HEK293 (cell line): ENCODE results near the gene ACTN4.

Experiments used
- CTCF ChIA-PET: fragments of 350-600 bp; formaldehyde crosslinking; extraction: SDS; loops from one replicate; lab custom pipeline; 2021; ENCODE audit warnings: antibody characterized with exemption; lab: Yijun Ruan, JAX
- POLR2A ChIA-PET: fragments of 300-600 bp; formaldehyde crosslinking; extraction: SDS; loops from one replicate; lab custom pipeline; 2020; ENCODE audit warnings: antibody characterized with exemption, inconsistent platforms; lab: Yijun Ruan, JAX
- H3K27ac ChIP-seq: fragments of 200-500 bp; sonication (Bioruptor generic); 2 replicates; pipeline ENCODE4 v1.5.1; 2014; ENCODE audit warnings: low read depth, low read length, control low read depth, inconsistent platforms; ENCODE audit errors: extremely low read depth
- H3K36me3 ChIP-seq, 2 experiments: fragments of 200-500 bp in 1 of 2; sonication (Bioruptor generic) in 1 of 2; 1 replicate in 1 of 2; 2 replicates in 1 of 2; pipeline ENCODE4 v1.5.1; 2014 to 2017; ENCODE audit warnings: inconsistent platforms in 2 of 2, low read length in 2 of 2; ENCODE audit not compliant: control insufficient read depth in 2 of 2, insufficient read depth in 1 of 2
- H3K4me1 ChIP-seq: fragments of 200-500 bp; sonication (Bioruptor generic); 2 replicates; pipeline ENCODE4 v1.5.1; 2014; ENCODE audit warnings: mild to moderate bottlenecking, low read length, inconsistent platforms; ENCODE audit not compliant: control insufficient read depth, insufficient read depth
- H3K4me3 ChIP-seq: 2 replicates; pipeline ENCODE4 v1.5.1; 2011; ENCODE audit warnings: low read depth, mild to moderate bottlenecking, control low read depth, low read length, moderate library complexity
- H3K9me3 ChIP-seq: fragments of 200-500 bp; sonication (Bioruptor generic); 2 replicates; pipeline ENCODE4 v1.5.1; 2014; ENCODE audit warnings: low read depth, low read length, inconsistent platforms; ENCODE audit not compliant: control insufficient read depth, insufficient read depth
- GLI2 ChIP-seq: fragments of 450-650 bp; formaldehyde crosslinking; IDR thresholded peaks from 2 replicates; pipeline ENCODE4; 2017; ENCODE audit warnings: missing biosample characterization, missing genetic modification characterization, low read depth, borderline replicate concordance
- GLIS1 ChIP-seq: fragments of 450-650 bp; formaldehyde crosslinking; IDR thresholded peaks from 2 replicates; pipeline ENCODE4 v1.5.1; 2016; ENCODE audit warnings: missing biosample characterization, missing genetic modification characterization
- HOXA7 ChIP-seq: sonication (generic); formaldehyde crosslinking; IDR thresholded peaks from 2 replicates; pipeline ENCODE4 v1.8.1; 2022; ENCODE audit warnings: missing genetic modification reagents, borderline replicate concordance
- IKZF3 ChIP-seq: fragments of 450-650 bp; IDR thresholded peaks from 2 replicates; pipeline ENCODE4 v1.5.0; 2018; ENCODE audit warnings: missing biosample characterization, mild to moderate bottlenecking, missing genetic modification characterization, moderate library complexity
- INSM2 ChIP-seq: fragments of 450-650 bp; formaldehyde crosslinking; IDR thresholded peaks from 2 replicates; pipeline ENCODE4 v1.5.1; 2016; ENCODE audit warnings: missing biosample characterization, missing genetic modification characterization
- PATZ1 ChIP-seq: fragments of 450-650 bp; formaldehyde crosslinking; IDR thresholded peaks from 2 replicates; pipeline ENCODE4 v1.5.1; 2016; ENCODE audit warnings: missing biosample characterization, missing genetic modification characterization
- PBX3 ChIP-seq: sonication (generic); formaldehyde crosslinking; IDR thresholded peaks from 2 replicates; pipeline ENCODE4 v1.8.1; 2022; ENCODE audit warnings: mild to moderate bottlenecking, moderate library complexity, missing genetic modification reagents
- SALL2 ChIP-seq: fragments of 450-650 bp; formaldehyde crosslinking; IDR thresholded peaks from 2 replicates; pipeline ENCODE4 v1.5.0; 2017; ENCODE audit warnings: missing biosample characterization, mild to moderate bottlenecking, missing genetic modification characterization, borderline replicate concordance
- SP2 ChIP-seq: fragments of 450-650 bp; formaldehyde crosslinking; IDR thresholded peaks from 2 replicates; pipeline ENCODE4 v1.5.1; 2016; ENCODE audit warnings: missing biosample characterization, missing genetic modification characterization
- YY2 ChIP-seq: fragments of 450-650 bp; formaldehyde crosslinking; IDR thresholded peaks from 2 replicates; pipeline ENCODE4 v1.5.1; 2016; ENCODE audit warnings: missing biosample characterization, missing genetic modification characterization
- ZBTB10 ChIP-seq: fragments of 450-650 bp; formaldehyde crosslinking; IDR thresholded peaks from 2 replicates; pipeline ENCODE4 v1.5.1; 2016; ENCODE audit warnings: missing biosample characterization, missing genetic modification characterization
- ZBTB48 ChIP-seq: fragments of 450-650 bp; formaldehyde crosslinking; IDR thresholded peaks from 2 replicates; pipeline ENCODE4 v1.5.1; 2016; ENCODE audit warnings: missing biosample characterization, missing genetic modification characterization
- ZNF169 ChIP-seq: fragments of 450-650 bp; formaldehyde crosslinking; IDR thresholded peaks from 2 replicates; pipeline ENCODE4 v1.5.1; 2016; ENCODE audit warnings: missing biosample characterization, missing genetic modification characterization
- ZNF26 ChIP-seq: fragments of 450-650 bp; formaldehyde crosslinking; IDR thresholded peaks from 2 replicates; pipeline ENCODE4 v1.5.1; 2016; ENCODE audit warnings: missing biosample characterization, missing genetic modification characterization
- ZNF398 ChIP-seq: fragments of 450-650 bp; formaldehyde crosslinking; IDR thresholded peaks from 2 replicates; pipeline ENCODE4 v1.5.1; 2017; ENCODE audit warnings: missing biosample characterization, missing genetic modification characterization
- ZNF560 ChIP-seq: fragments of 450-650 bp; formaldehyde crosslinking; IDR thresholded peaks from 2 replicates; pipeline ENCODE4 v1.5.1; 2017; ENCODE audit warnings: missing biosample characterization, missing genetic modification characterization, borderline replicate concordance
- ZNF692 ChIP-seq: fragments of 450-650 bp; formaldehyde crosslinking; IDR thresholded peaks from 2 replicates; pipeline ENCODE4 v1.5.1; 2016; ENCODE audit warnings: missing biosample characterization, missing genetic modification characterization
- ZNF791 ChIP-seq: fragments of 450-650 bp; formaldehyde crosslinking; IDR thresholded peaks from 2 replicates; pipeline ENCODE4 v1.5.1; 2016; ENCODE audit warnings: missing biosample characterization, missing genetic modification characterization
- ZNF792 ChIP-seq: fragments of 450-650 bp; formaldehyde crosslinking; IDR thresholded peaks from 2 replicates; pipeline ENCODE4 v1.5.1; 2016; ENCODE audit warnings: missing biosample characterization, missing genetic modification characterization
- ZNF843 ChIP-seq: fragments of 450-650 bp; formaldehyde crosslinking; IDR thresholded peaks from 2 replicates; pipeline ENCODE4 v1.5.1; 2016; ENCODE audit warnings: missing biosample characterization, missing genetic modification characterization

Gene ACTN4

GRCh38 chr19:38617764-38618589 lies 29.5 kb upstream of the ACTN4 start, which contains the start of gene MAP4K1 (continued):
- TF ChIP-seq ZNF560 (no peak), SP2 (tag by site-specific recombination) (peak; percentile 12; the same call in 1 of the 2 replicates), ZNF398 (tag by site-specific recombination) (peak; percentile 40), ZBTB48 (tag by site-specific recombination) (peak; percentile 71), PATZ1 (peak; percentile 29; the same call in 1 of the 2 replicates), ZBTB10 (tag by site-specific recombination) (peak; percentile 14; the same call in 1 of the 2 replicates), YY2 (tag by site-specific recombination) (no peak)
- TF ChIP-seq, all 188 proteins: peak for 15

GRCh38 chr19:38618590-38619360 lies 28.7 kb upstream of the ACTN4 start, which contains the start of gene EIF3K:
Gene EIF3K (plus strand): TSS chr19:38619188. CDS start chr19:38619269, 81 bp downstream.
- Histone ChIP-seq H3K27ac (peak within 1 kb of the TSS; percentile 94), H3K36me3 (peaks cover 31 to 32% of the 10 kb centered on the region in 2 experiments), H3K4me1 (peaks cover 16% of the 10 kb centered on the region), H3K4me3 (peak within 1 kb of the TSS; percentile 65), H3K9me3 (no peaks in the 10 kb centered on the region)
- CTCF ChIA-PET, result interaction anchor here (0.6 to 5.1 kb wide), 14 partner anchors 10 to 385 kb away, joined by 3 to 61 read pairs (median 3); partner anchors contain the start of genes FAM98C, MRPS12 and SARS2
- POLR2A ChIA-PET, result interaction anchor here (0.6 to 4.4 kb wide), 53 partner anchors 9 to 1684 kb away, joined by 3 to 84 read pairs (median 6); partner anchors contain the start of genes ACTN4, ECH1, FAM98C and GGN
- TF ChIP-seq ZNF792 (tag by site-specific recombination), result no peak
- peak; percentile 78 for TF ChIP-seq ZNF843 (tag by site-specific recombination)
- peak; percentile 60 for TF ChIP-seq PBX3
- TF ChIP-seq SALL2 (tag by site-specific recombination), result no peak
- no peak for TF ChIP-seq ZNF791 (tag by site-specific recombination)
- no peak for TF ChIP-seq GLI2 (tag by site-specific recombination)
- peak; percentile 58 for TF ChIP-seq ZNF692 (tag by site-specific recombination)
- TF ChIP-seq ZNF26, result no peak
- peak; percentile 98 for TF ChIP-seq IKZF3 (tag by site-specific recombination)
- peak; percentile 71 for TF ChIP-seq INSM2
- 0 out of 2 replicates have a peak, but pooled peaks have one; percentile 1 for TF ChIP-seq GLIS1 (tag by site-specific recombination)
- TF ChIP-seq HOXA7 (CRISPR knock-in tag), result no peak
- no peak for TF ChIP-seq ZNF169 (tag by site-specific recombination)
